Loucy (cell line): ENCODE results near the gene MSMB.
"Not testable (repeated sequence)": the region's sequence is repeated elsewhere in the genome, so short reads cannot be mapped to it uniquely, and the experiment has no call there.

Experiments
- H2AFZ ChIP-seq: fragments of 200-600 bp; sonication (generic); 2 replicates; pipeline ENCODE4 v1.6.0; 2016; ENCODE audit warnings: antibody characterized with exemption, mild to moderate bottlenecking, low read length, moderate library complexity
- H3F3A ChIP-seq: fragments of 200-600 bp; 2 replicates; pipeline ENCODE4 v1.6.0; 2016; ENCODE audit warnings: antibody characterized with exemption, low read depth, mild to moderate bottlenecking
- H3K27me3 ChIP-seq: fragments of 200-600 bp; sonication (generic); 2 replicates; pipeline ENCODE4 v1.6.1; 2014; ENCODE audit warnings: low read length, mild to moderate bottlenecking; ENCODE audit not compliant: insufficient read depth, poor library complexity, severe bottlenecking
- H3K36me3 ChIP-seq: fragments of 200-600 bp; sonication (generic); 2 replicates; pipeline ENCODE4 v1.6.1; 2016; ENCODE audit warnings: low read length; ENCODE audit not compliant: insufficient read depth
- H3K4me1 ChIP-seq: fragments of 200-600 bp; sonication (generic); 2 replicates; pipeline ENCODE4 v1.5.1; 2014; ENCODE audit warnings: low read length, mild to moderate bottlenecking; ENCODE audit not compliant: insufficient read depth, poor library complexity, severe bottlenecking
- H3K4me2 ChIP-seq: fragments of 200-600 bp; sonication (generic); 2 replicates; pipeline ENCODE4 v1.6.0; 2014; ENCODE audit warnings: antibody characterized with exemption, low read length, low read depth, mild to moderate bottlenecking; ENCODE audit not compliant: poor library complexity, severe bottlenecking
- H3K4me3 ChIP-seq: fragments of 200-600 bp; sonication (generic); 2 replicates; pipeline ENCODE4 v1.5.1; 2014; ENCODE audit warnings: low read length, mild to moderate bottlenecking, mixed read lengths; ENCODE audit not compliant: poor library complexity, severe bottlenecking
- H3K79me2 ChIP-seq: fragments of 200-600 bp; sonication (generic); 2 replicates; pipeline ENCODE4 v1.6.1; 2014; ENCODE audit warnings: low read length; ENCODE audit not compliant: insufficient read depth
- H3K9ac ChIP-seq: fragments of 200-600 bp; sonication (generic); 2 replicates; pipeline ENCODE4 v1.6.0; 2014; ENCODE audit warnings: mild to moderate bottlenecking, low read depth, low read length, moderate library complexity; ENCODE audit not compliant: poor library complexity, severe bottlenecking
- H3K9me2 ChIP-seq: fragments of 200-600 bp; sonication (generic); replicated peaks from 2 replicates; pipeline ENCODE4 v1.6.1; 2016; ENCODE audit warnings: low read depth, low read length, mixed read lengths
- H3K9me3 ChIP-seq: fragments of 200-600 bp; sonication (generic); 2 replicates; pipeline ENCODE4 v1.6.1; 2014; ENCODE audit warnings: mild to moderate bottlenecking, antibody characterized with exemption, low read length, low read depth; ENCODE audit not compliant: insufficient read depth
- H4K20me1 ChIP-seq: fragments of 200-600 bp; sonication (generic); 2 replicates; pipeline ENCODE4 v1.6.0; 2014; ENCODE audit warnings: antibody characterized with exemption, low read length, mild to moderate bottlenecking; ENCODE audit not compliant: insufficient read depth, poor library complexity, severe bottlenecking
- CTCF ChIP-seq: fragments of 200-600 bp; sonication (generic); conservative IDR thresholded peaks from 2 replicates; pipeline ENCODE4 v1.5.1; 2014; ENCODE audit warnings: mild to moderate bottlenecking, antibody characterized with exemption, low read length
- EZH2phosphoT487 ChIP-seq: fragments of 200-600 bp; IDR thresholded peaks from 2 replicates; pipeline ENCODE4 v1.6.1; 2018; ENCODE audit warnings: antibody characterized with exemption, mild to moderate bottlenecking, moderate library complexity, borderline replicate concordance

The MSMB gene

GRCh38 chr10:46090258-46090812 is 44.3 kb upstream of the MSMB start:
- Histone ChIP-seq H3K79me2 (peaks cover 15% of the 10 kb centered on the region), H3K9me3 (no peaks in the 10 kb centered on the region), H3K9ac (peak overlapping the region; percentile 7), H3K27me3 (no peaks in the 10 kb centered on the region), H3K4me1 (peaks cover 61% of the 10 kb centered on the region), H2AFZ (no peak overlapping the region), H3K9me2 (no peaks in the 10 kb centered on the region), H3F3A (no peaks in the 10 kb centered on the region; the same call in 1 of the 2 replicates), H4K20me1 (no peaks in the 10 kb centered on the region), H3K36me3 (no peaks in the 10 kb centered on the region), H3K4me2 (no peak overlapping the region), H3K4me3 (no peak overlapping the region)
- TF ChIP-seq EZH2phosphoT487 (no peak), CTCF (no peak)

- H3F3A ChIP-seq, H3K9me2 ChIP-seq, H3K4me3 ChIP-seq, H3K79me2 ChIP-seq, H2AFZ ChIP-seq, H3K9me3 ChIP-seq, H3K9ac ChIP-seq, H3K27me3 ChIP-seq, H3K36me3 ChIP-seq, H3K4me2 ChIP-seq, H4K20me1 ChIP-seq: not testable (repeated sequence)
- peaks cover 31% of the 10 kb centered on the region for H3K4me1 ChIP-seq
Observed at GRCh38 chr10:46087381-46087780, 41.3 kb upstream of the MSMB start.

- no peaks in the 10 kb centered on the region for H3K9me2 ChIP-seq
- no peak overlapping the region for H3K4me3 ChIP-seq
- no peak overlapping the region for H3K9ac ChIP-seq
- H2AFZ ChIP-seq: no peak overlapping the region
- no peaks in the 10 kb centered on the region for H4K20me1 ChIP-seq
- H3K4me1 ChIP-seq: peaks cover 16% of the 10 kb centered on the region
- no peaks in the 10 kb centered on the region for H3K36me3 ChIP-seq
- H3K79me2 ChIP-seq: no peaks in the 10 kb centered on the region
- H3F3A ChIP-seq: no peaks in the 10 kb centered on the region; the same call in 1 of the 2 replicates
- H3K4me2 ChIP-seq: no peak overlapping the region
- TF ChIP-seq CTCF (no peak), EZH2phosphoT487 (no peak)
- no peaks in the 10 kb centered on the region for H3K27me3 ChIP-seq
- no peaks in the 10 kb centered on the region for H3K9me3 ChIP-seq
Observed at GRCh38 chr10:46084321-46085165, 38.5 kb upstream of the MSMB start.

- TF ChIP-seq EZH2phosphoT487 (no peak), CTCF (no peak)
- no peak overlapping the region for H3K4me2 ChIP-seq
- no peaks in the 10 kb centered on the region for H4K20me1 ChIP-seq
- no peaks in the 10 kb centered on the region for H3K36me3 ChIP-seq
- H3K9ac ChIP-seq: no peak overlapping the region
- H3K9me3 ChIP-seq: no peaks in the 10 kb centered on the region
- H2AFZ ChIP-seq: no peak overlapping the region
- no peak overlapping the region for H3K4me3 ChIP-seq
- H3K79me2 ChIP-seq: no peaks in the 10 kb centered on the region
- peaks cover 23% of the 10 kb centered on the region for H3K4me1 ChIP-seq
- no peaks in the 10 kb centered on the region for H3F3A ChIP-seq
- H3K27me3 ChIP-seq: no peaks in the 10 kb centered on the region
- H3K9me2 ChIP-seq: no peaks in the 10 kb centered on the region
Observed at GRCh38 chr10:46080886-46081285, 34.8 kb upstream of the MSMB start.
